Activated T-helper 1 cell treated with Interleukin-2 at 50 U/mL for 16 hours (primary cell): ENCODE measurements around the gene OSER1.

Experiments used
- DNase-seq: peaks from one replicate; pipeline ENCODE4 v3.0.0-alpha.2; 2020; ENCODE audit warnings: low read depth

The OSER1 gene

DNA sequence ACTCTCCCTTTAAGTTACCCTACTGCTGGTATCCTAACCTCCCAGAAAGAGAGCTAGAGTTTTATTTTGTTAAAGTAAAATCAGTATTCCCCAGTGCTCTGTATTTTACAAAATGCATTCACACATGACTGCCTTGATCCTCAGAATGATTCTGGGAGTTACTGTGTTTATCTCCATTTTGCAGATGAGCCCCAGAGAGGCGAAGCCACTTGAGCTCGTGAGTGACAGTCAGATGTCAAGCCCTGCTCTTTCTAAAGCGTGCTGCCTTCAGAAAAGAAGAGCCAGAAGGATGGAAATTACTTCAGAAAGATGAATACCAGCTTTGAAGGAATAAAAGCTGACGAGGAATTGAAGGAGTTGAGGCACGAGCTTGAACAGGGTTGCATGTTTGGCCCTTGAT is 14.1 kb upstream of the OSER1 start:
- no peak for DNase-seq

DNA sequence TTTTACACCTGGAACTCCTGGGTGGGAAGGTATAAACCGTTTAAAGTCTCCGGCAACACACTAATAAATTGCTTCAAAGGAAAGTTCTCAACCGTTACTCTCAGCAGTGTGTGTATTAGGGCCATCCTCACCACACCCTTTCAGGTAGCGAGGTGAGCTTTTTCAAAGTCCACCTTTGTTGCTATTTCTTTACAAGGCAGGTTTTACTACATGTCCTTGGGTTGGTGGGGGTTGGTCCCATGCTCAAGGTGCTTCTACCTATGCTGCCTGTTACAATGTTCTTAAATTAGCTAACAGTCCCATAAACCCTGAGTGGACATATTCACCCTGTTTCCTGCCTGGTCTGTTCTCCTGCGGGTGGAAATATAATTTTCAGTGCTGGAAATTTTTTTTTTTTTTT is 13.2 kb upstream of the OSER1 start:
- DNase-seq, result no peak

GRCh38 chr20:44222633-44223368 is 12.2 kb upstream of the OSER1 start:
- DNase-seq, result no peak

- DNase-seq, result no peak
Observed at GRCh38 chr20:44222027-44222426, 11.5 kb upstream of the OSER1 start.

DNA sequence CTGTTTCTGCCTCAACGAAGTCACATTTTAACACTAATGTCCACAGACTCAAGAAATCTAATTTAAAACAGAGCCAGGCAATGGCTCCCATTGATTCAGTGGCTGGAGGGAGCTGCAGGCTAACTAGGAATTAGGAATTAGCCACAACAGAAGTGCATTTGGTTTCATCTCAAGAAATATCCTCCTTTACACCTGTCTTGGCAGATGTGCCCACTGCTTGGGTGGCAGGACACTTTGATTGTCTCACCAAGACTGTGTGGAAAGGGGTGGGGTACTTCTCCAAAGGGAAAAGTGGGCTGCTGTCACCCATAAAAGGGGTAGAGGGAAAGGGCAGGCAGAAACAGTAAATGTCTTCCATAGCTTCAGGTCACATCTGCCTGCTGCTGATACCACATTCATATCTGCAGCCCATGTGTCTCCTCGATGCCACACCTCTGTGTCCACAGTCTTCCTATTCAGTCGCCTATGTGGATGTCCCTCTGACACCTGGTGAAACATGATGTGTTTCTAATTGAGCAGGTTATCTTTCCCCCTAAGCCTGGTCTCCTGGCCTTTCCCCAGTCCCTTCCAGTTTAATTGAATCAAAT is 10.9 kb upstream of the OSER1 start:
- DNase-seq, result no peak

DNA sequence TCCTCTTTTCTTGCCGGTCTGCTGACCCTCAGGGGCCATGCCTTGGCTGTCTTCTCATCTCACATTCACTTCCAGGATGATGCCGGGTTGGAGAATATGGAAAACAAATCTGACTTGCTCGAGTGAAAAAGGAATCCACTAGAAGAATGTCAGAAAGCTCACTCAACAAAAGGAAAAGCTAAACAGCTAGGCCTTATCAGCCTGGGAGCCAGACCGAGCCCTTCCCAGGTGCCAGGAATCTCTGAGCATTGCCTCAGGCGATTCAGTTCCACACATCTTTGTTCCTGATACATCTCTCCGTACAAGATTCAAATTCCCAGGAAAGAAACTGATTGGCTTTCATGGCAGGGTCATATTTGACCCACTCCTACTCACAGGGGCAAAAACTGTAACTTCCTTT is 9.2 kb upstream of the OSER1 start:
- no peak for DNase-seq

- DNase-seq, result no peak
Observed at GRCh38 chr20:44219170-44219730, 8.7 kb upstream of the OSER1 start.

GRCh38 chr20:44218446-44218845 is 7.9 kb upstream of the OSER1 start:
- DNase-seq, result peak; percentile 34

DNA sequence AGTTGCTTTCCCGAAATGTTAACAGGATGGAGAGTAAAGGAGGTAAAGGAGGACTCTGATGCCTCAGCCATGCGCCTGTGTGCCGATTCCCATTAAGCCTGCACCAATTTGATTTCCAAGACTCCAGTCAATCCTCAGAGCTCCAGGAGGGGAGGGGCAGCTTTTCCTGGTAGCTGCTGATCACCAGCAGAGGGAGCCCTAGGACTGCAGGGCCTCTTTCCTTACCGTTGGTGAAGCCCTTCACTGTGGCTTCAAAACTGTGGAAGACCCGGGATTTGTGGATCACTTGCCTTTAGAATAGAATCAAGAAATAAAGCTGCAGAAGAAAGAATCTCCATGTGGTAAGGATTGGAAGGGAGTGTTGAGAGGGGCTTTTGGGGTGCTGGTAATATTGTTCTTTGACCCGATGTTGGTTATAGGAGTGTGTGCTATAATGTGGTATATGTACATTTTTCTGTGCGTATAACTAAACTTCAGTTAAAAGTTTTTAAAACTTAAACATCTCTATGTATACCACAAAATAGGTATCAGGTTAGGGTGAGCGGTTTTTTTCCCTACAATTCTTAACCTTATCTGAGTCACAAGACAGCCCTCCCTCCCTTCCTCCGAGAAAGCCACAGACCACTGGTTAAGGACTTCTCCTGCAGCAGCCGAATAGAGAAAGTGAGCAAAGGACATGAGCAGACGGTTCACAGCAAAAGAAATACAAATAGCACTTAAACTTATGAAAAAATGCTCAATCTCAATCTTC is 6.9 kb upstream of the OSER1 start:
- peak; percentile 46 for DNase-seq

- DNase-seq, result peak; percentile 53
Observed at GRCh38 chr20:44215125-44215524, 4.6 kb upstream of the OSER1 start.

- DNase-seq, result no peak
Observed at GRCh38 chr20:44212792-44213191, 2.2 kb upstream of the OSER1 start.

GRCh38 chr20:44211177-44212039 is 837 bp upstream of the OSER1 start:
- no peak for DNase-seq

GRCh38 chr20:44209686-44210405 is 725 bp downstream of the OSER1 start:
- DNase-seq, result no peak

DNA sequence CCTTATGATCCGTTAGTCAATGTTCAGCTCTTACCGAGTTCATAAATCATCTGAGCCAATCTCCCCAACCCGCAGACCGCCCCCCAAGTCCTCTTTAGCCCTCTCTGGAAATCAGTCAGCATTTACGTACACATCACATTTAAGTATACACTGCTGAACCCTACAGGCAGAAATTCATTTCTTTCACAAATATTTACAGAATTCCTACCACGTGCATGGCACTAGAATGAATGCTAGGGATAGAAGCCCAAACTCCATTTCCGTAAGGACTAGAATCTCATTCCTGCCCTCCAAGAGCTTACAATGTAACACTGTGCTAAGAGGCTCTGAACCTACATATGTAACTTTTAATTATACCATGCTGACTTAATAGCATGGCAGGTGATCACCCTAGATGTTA is 1.8 kb downstream of the OSER1 start:
- DNase-seq, result no peak

DNA sequence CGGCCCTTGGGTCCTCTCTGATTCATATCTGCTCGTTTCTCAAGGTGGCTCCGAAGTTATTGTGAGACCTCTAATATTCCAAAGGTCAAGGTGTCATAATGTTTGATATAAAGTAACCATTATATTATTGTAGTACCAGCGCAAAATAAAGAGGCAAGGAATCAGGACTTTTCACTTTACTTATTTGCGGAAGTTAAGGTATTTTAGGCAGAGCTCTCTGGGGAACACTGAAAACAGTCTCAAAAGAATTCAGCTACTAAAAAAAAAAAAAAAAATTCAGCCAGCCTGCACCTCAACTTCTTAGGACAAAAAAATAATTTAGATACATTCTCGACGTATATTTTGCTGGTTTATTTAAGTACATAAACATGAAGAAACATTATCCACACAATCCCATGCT is 2.4 kb downstream of the OSER1 start:
- no peak for DNase-seq

GRCh38 chr20:44207126-44207723 is 3.3 kb downstream of the OSER1 start:
- no peak for DNase-seq

DNA sequence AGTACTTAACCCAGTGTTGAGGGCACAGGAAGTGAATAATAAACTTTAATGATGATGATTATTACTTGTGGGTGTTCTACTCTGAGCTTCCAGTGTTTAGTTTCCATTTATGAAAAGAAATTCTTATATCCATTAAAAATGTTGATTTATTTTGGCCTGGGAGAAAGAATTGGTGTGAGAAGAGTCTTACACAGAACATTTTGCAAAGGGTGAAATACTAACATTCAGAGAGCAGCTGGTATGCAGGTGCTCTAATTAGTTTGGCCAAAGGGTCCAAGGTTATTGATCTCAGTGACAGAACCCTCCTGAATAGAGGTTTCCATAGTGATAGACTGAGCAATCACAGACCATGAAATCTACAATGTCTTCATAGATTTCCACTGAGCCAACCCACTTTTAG is 4.4 kb downstream of the OSER1 start:
- no peak for DNase-seq

DNA sequence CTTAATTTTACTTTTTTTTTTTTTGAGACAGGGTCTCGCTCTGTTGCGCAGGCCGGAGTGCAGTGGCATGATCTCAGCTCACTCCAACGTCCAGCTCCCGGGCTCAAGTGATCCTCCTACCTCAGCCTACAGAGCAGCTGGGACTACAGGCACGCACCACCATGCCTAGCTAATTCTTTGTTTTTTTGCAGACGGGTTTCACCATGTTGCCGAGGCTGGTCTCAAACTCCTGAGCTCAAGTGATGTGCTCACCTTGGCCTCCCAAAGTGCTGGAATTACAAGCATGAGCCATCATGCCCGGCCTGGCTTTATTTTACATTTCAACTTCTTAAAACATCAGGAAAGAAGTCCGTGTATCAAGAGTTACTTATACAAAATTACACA is 5.7 kb downstream of the OSER1 start:
- DNase-seq, result no peak

DNA sequence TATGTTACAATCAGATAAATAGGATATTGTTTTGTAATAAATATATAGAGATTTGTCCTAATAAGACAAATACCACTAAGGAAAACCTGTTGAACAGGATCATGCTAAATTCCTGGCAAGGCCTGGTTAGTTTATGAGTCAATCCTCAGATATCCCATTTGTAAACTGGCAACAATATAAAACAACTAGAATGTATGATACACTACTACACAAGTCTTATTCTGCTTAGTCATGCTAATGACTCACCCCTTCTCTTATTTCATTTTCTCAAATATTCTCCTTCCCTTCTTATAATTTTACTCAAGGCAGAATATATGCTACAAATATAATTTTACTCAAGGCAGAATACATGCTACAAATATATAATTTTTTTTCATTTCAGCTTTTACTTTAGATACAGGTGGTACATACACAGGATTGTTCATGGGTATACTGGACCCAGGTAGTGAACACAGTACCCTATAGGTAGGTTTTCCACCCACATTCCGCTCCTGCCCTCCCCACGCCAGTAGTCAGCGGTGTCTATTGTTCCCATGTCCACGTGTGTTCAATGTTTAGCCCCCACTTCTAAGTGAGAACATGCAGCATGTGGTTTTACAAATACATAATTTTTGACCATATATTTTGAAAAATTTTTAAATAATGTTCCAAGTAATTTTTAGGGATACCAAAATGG is 6.3 kb downstream of the OSER1 start:
- no peak for DNase-seq

DNA sequence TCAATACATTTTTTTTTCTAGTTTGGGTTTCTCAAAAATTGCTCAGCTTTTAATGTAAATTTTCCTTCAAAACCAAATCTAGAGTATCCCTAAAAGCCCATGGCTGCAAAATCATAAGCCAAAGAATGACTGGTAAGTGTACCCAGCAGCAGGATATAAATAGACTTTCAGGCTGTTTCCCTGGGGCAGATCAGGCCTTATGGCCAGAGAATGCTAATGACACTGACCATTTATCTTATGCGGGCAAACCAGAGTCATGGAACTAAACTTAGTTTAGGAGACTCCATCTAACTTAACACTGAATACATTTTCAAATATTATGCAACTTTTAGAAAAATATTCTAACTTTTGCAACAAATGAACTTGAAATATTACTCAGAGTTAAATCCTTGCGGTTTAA is 7.4 kb downstream of the OSER1 start:
- no peak for DNase-seq
